PC-9 (cell line): ENCODE measurements around the gene CKMT2. TPM values are rescaled to one million over a fixed set of nuclear protein-coding genes. Genes with fewer than 3 reads are reported as not detected.

Experiments used
- BruUV-seq: library from RNA; stranded (reverse); fragments of 400-500 nt; replicated peaks from 2 replicates; lab custom pipeline; 2021; lab: Mats Ljungman, UMichigan
- CTCF ChIA-PET: fragments of 300-600 bp; sonication (Branson Sonifier 250); formaldehyde crosslinking; loops from one replicate; lab custom pipeline; 2022; ENCODE audit warnings: antibody characterized with exemption; lab: Charles Lee
- POLR2A ChIA-PET: fragments of 300-600 bp; sonication (Branson Sonifier 250); formaldehyde crosslinking; loops from one replicate; lab custom pipeline; 2022; ENCODE audit warnings: antibody characterized with exemption; ENCODE audit not compliant: unreplicated experiment; lab: Charles Lee
- DNase-seq, 2 experiments: peaks; one replicate each; pipeline versions ENCODE4 v3.0.0 to v3.0.0-alpha.2; 2015 to 2022; ENCODE audit warnings: mixed read lengths in 1 of 2
- H2AFZ ChIP-seq: fragments of 200-600 bp; sonication (generic); 2 replicates; pipeline ENCODE4 v1.8.1; 2017; ENCODE audit warnings: antibody characterized with exemption
- H3F3A ChIP-seq: fragments of 200-600 bp; sonication (generic); 2 replicates; pipeline ENCODE4 v1.8.1; 2017; ENCODE audit warnings: antibody characterized with exemption, mild to moderate bottlenecking, low read depth; ENCODE audit not compliant: insufficient read depth
- H3K27ac ChIP-seq: fragments of 200-600 bp; sonication (generic); 2 replicates; pipeline ENCODE4 v1.6.1; 2016; ENCODE audit warnings: mixed run types
- H3K27me3 ChIP-seq: fragments of 200-600 bp; sonication (generic); 2 replicates; pipeline ENCODE4 v1.6.1; 2016; ENCODE audit warnings: low read depth, mixed run types; ENCODE audit not compliant: insufficient read depth
- H3K36me3 ChIP-seq: fragments of 200-600 bp; sonication (generic); 2 replicates; pipeline ENCODE4 v1.6.1; 2016; ENCODE audit warnings: low read depth, mixed run types
- H3K4me1 ChIP-seq: fragments of 200-600 bp; sonication (generic); replicated peaks from 2 replicates; pipeline ENCODE4 v1.6.1; 2016; ENCODE audit warnings: mixed run types; ENCODE audit not compliant: insufficient read depth
- H3K4me2 ChIP-seq: fragments of 200-600 bp; sonication (generic); 2 replicates; pipeline ENCODE4 v1.6.1; 2017; ENCODE audit warnings: mixed run types
- H3K4me3 ChIP-seq: fragments of 200-600 bp; sonication (generic); 2 replicates; pipeline ENCODE4 v1.6.1; 2016; ENCODE audit warnings: mixed run types
- H3K79me2 ChIP-seq: fragments of 200-600 bp; sonication (generic); 2 replicates; pipeline ENCODE4 v1.6.1; 2017; ENCODE audit warnings: low read depth, mixed run types
- H3K9me2 ChIP-seq: fragments of 200-600 bp; sonication (generic); 2 replicates; pipeline ENCODE4 v1.8.1; 2017; ENCODE audit warnings: mild to moderate bottlenecking; ENCODE audit not compliant: insufficient read depth
- H3K9me3 ChIP-seq: fragments of 200-600 bp; sonication (generic); 2 replicates; pipeline ENCODE4 v1.8.1; 2016; ENCODE audit warnings: low read depth; ENCODE audit not compliant: insufficient read depth
- H4K20me1 ChIP-seq: fragments of 200-600 bp; sonication (generic); 2 replicates; pipeline ENCODE4 v1.8.1; 2017; ENCODE audit not compliant: insufficient read depth
- EZH2 ChIP-seq: fragments of 200-600 bp; sonication (generic); IDR thresholded peaks from 2 replicates; pipeline ENCODE4 v1.8.0; 2017; ENCODE audit warnings: antibody characterized with exemption, low read depth
- intact Hi-C: fragments of 100-400 bp; cut with micrococcal nuclease; formaldehyde crosslinking; loops from one replicate; pipeline ENCODE4 v1.10.0; 2022; ENCODE audit not compliant: unreplicated experiment
- total RNA-seq: library from RNA; stranded (reverse); gene quantifications from 2 replicates; pipeline ENCODE4 v1.2.3, GENCODE V29; 2021
- TF ChIP-seq, protein P1 (sequence below): fragments of 200-600 bp; sonication (generic); conservative IDR thresholded peaks from 2 replicates; pipeline ENCODE4 v1.6.1; 2017; ENCODE audit warnings: mixed run types, antibody characterized with exemption, mild to moderate bottlenecking, moderate library complexity

Gene CKMT2
- total RNA-seq, 1 experiment from 2014 or later: not detected

DNA sequence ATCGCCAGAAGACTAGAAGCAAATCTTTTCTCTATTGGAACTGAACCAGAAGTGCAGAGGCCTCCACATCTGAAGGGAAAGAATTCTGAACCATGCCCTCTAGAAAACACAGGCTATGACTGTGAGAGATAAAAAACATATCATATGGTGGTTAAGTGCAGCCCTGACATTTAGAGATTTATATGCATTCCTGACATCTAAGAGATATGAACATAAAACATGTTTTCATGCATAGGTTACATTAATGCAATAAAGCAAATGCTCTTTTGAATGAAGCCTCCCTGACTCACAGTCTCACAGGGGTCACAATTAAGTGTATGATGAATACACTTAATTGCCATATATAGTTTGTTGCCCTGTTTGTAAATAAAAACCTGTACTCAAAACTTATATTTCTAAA is 28.9 kb upstream of the CKMT2 start:
- H3K9me3 ChIP-seq: no peaks in the 10 kb centered on the region
- no peaks in the 10 kb centered on the region for H3K36me3 ChIP-seq
- no peak overlapping the region for H3K27ac ChIP-seq
- intact Hi-C loops: no loop called here
- ChIA-PET POLR2A (no interaction called here), CTCF (no interaction called here)
- H3K4me2 ChIP-seq: no peak overlapping the region
- H3F3A ChIP-seq: no peaks in the 10 kb centered on the region
- H3K9me2 ChIP-seq: no peaks in the 10 kb centered on the region
- H3K27me3 ChIP-seq: no peaks in the 10 kb centered on the region
- H3K79me2 ChIP-seq: no peaks in the 10 kb centered on the region
- DNase-seq: no peak
- H2AFZ ChIP-seq: no peak overlapping the region
- BruUV-seq: no TSS peak
- TF ChIP-seq EZH2: no peak
- TF ChIP-seq, protein P1, sequence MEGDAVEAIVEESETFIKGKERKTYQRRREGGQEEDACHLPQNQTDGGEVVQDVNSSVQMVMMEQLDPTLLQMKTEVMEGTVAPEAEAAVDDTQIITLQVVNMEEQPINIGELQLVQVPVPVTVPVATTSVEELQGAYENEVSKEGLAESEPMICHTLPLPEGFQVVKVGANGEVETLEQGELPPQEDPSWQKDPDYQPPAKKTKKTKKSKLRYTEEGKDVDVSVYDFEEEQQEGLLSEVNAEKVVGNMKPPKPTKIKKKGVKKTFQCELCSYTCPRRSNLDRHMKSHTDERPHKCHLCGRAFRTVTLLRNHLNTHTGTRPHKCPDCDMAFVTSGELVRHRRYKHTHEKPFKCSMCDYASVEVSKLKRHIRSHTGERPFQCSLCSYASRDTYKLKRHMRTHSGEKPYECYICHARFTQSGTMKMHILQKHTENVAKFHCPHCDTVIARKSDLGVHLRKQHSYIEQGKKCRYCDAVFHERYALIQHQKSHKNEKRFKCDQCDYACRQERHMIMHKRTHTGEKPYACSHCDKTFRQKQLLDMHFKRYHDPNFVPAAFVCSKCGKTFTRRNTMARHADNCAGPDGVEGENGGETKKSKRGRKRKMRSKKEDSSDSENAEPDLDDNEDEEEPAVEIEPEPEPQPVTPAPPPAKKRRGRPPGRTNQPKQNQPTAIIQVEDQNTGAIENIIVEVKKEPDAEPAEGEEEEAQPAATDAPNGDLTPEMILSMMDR: no peak
- no peaks in the 10 kb centered on the region for H4K20me1 ChIP-seq
- no peak overlapping the region for H3K4me3 ChIP-seq
- 0 out of 2 replicates have a peak, but pooled peaks cover 6% of the 10 kb centered on the region for H3K4me1 ChIP-seq

DNA sequence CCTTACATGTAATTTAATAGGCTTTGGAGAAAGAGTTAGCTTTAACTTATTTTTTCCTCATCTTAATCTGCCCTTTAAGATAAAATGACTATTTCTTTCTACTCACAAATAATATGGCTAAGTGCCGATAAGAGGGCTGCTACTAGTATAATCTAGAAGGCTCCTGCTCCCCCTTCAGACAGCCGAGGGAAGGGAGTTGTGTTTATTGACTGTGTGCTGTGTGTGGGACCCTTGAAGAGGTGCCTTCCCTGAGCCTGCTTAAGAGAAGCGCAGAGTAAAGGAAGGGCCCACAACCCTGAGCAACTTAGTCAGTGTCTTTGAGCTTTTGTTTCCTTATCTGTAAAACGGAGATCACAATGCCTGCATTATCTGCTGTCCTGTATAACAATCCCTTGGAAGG is 28.1 kb upstream of the CKMT2 start:
- intact Hi-C loops: no loop called here
- no peak overlapping the region for H3K27ac ChIP-seq
- DNase-seq: no peak
- TF ChIP-seq EZH2: no peak
- TF ChIP-seq, protein P1: no peak
- BruUV-seq: no TSS peak
- H4K20me1 ChIP-seq: no peaks in the 10 kb centered on the region
- H3K79me2 ChIP-seq: no peaks in the 10 kb centered on the region
- H3F3A ChIP-seq: no peaks in the 10 kb centered on the region
- H3K9me3 ChIP-seq: no peaks in the 10 kb centered on the region
- H3K27me3 ChIP-seq: no peaks in the 10 kb centered on the region
- H3K4me1 ChIP-seq: 0 out of 2 replicates have a peak, but pooled peaks cover 9% of the 10 kb centered on the region
- POLR2A ChIA-PET: no interaction called here
- no peak overlapping the region for H2AFZ ChIP-seq
- no peak overlapping the region for H3K4me2 ChIP-seq
- H3K4me3 ChIP-seq: no peak overlapping the region
- no peaks in the 10 kb centered on the region for H3K36me3 ChIP-seq
- no peaks in the 10 kb centered on the region for H3K9me2 ChIP-seq
- CTCF ChIA-PET: no interaction called here

DNA sequence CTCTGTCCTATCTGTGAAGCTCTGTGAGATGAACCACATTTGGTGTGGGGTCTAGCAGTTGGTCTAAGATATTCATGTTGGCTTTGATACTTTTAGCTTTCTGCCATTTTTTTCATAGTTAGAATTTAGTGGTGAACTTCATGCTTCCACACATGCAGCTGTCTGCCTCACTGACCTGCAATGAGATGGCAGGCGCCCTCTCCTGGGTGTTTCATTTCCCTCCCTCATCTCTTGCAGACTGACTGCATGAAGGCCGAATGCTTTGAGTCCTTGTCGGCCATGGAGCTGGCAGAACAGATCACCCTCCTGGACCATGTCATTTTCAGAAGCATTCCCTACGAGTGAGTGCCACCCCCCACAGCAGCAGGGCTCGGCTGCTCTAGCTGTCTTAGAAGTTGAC is 26.1 kb upstream of the CKMT2 start:
- DNase-seq: no peak
- Histone ChIP-seq H3K4me2 (no peak overlapping the region), H3F3A (no peaks in the 10 kb centered on the region), H4K20me1 (no peaks in the 10 kb centered on the region), H3K36me3 (no peaks in the 10 kb centered on the region), H3K79me2 (no peaks in the 10 kb centered on the region), H3K27ac (no peak overlapping the region), H3K4me3 (no peak overlapping the region), H2AFZ (no peak overlapping the region), H3K27me3 (no peaks in the 10 kb centered on the region), H3K9me2 (no peaks in the 10 kb centered on the region), H3K9me3 (no peaks in the 10 kb centered on the region), H3K4me1 (0 out of 2 replicates have a peak, but pooled peaks cover 10% of the 10 kb centered on the region)
- TF ChIP-seq, protein P1: no peak
- no peak for TF ChIP-seq EZH2
- intact Hi-C loops: no loop called here
- CTCF ChIA-PET: interaction anchor here (0.6 kb wide), 1 partner anchor 388 kb away, joined by 4 read pairs; no protein-coding TSS in a partner anchor
- no TSS peak for BruUV-seq
- POLR2A ChIA-PET: no interaction called here
